Vagina (tissue), 2 donors: ENCODE data around the gene ECEL1. TPM values are rescaled to one million over a fixed set of nuclear protein-coding genes. Genes with fewer than 3 reads are reported as not detected.

Experiments
- DNase-seq, 2 donors: peaks; one replicate each; pipeline ENCODE4 v3.0.0-alpha.2; 2017; ENCODE audit errors: extremely low spot score in 2 of 2
- H3K27ac ChIP-seq: fragments of 200-600 bp; sonication (generic); one replicate; pipeline ENCODE4 v1.5.1; 2019
- H3K27me3 ChIP-seq: fragments of 200-600 bp; sonication (generic); one replicate; pipeline ENCODE4 v1.5.1; 2019
- H3K36me3 ChIP-seq, 2 donors: fragments of 200-600 bp; sonication (generic); one replicate each; pipeline ENCODE4 v1.5.1; 2017 to 2019
- H3K4me1 ChIP-seq: fragments of 200-600 bp; sonication (generic); one replicate; pipeline ENCODE4 v1.5.1; 2019
- H3K4me3 ChIP-seq, 2 donors: fragments of 200-600 bp; sonication (generic); 1 replicate in 1 of 2; 2 replicates in 1 of 2; pipeline ENCODE4 v1.5.1; 2016 to 2019
- H3K9me3 ChIP-seq: fragments of 200-600 bp; sonication (generic); one replicate; pipeline ENCODE4 v1.5.1; 2019
- POLR2A ChIP-seq, 2 donors: fragments of 450-650 bp; IDR thresholded peaks; one replicate each; pipeline ENCODE4 v1.6.1; 2017; ENCODE audit warnings: antibody characterized with exemption in 2 of 2, mild to moderate bottlenecking in 2 of 2, moderate library complexity in 2 of 2
- POLR2AphosphoS5 ChIP-seq, 2 donors: sonication (generic); formaldehyde crosslinking; IDR thresholded peaks; one replicate each; pipeline ENCODE4 v1.9.0; 2017; ENCODE audit warnings: antibody characterized with exemption in 2 of 2, mild to moderate bottlenecking in 2 of 2, low read depth in 1 of 2; ENCODE audit not compliant: insufficient read depth in 1 of 2
- intact Hi-C: fragments of 100-400 bp; cut with DNase I; formaldehyde crosslinking; loops from one replicate; pipeline ENCODE4 v1.15.1; 2023
- total RNA-seq: library from RNA; depleted of rRNA; stranded (reverse); fragments of >200 nt; gene quantifications from one replicate; pipeline ENCODE4 v1.2.3, GENCODE V29; 2016
- TF ChIP-seq, protein P1 (sequence below), 3 experiments: fragments of 450-650 bp in 2 of 3; fragments of 200-600 bp in 1 of 3; sonication (generic) in 1 of 3; IDR thresholded peaks; one replicate each; pipeline ENCODE4 v1.5.1; 2017 to 2019; ENCODE audit warnings: antibody characterized with exemption in 3 of 3, mild to moderate bottlenecking in 2 of 3, moderate library complexity in 2 of 3

ECEL1 gene
- total RNA-seq, 1 donor from 2014 or later = not detected

- Histone ChIP-seq H3K4me1 (peaks cover 16% of the 10 kb centered on the region), H3K27ac (no peak overlapping the region), H3K36me3 (no peaks in the 10 kb centered on the region), H3K4me3 (no peak overlapping the region), H3K27me3 (no peaks in the 10 kb centered on the region), H3K9me3 (no peaks in the 10 kb centered on the region)
- no peak for DNase-seq
- intact Hi-C loops = no loop called here
- TF ChIP-seq POLR2AphosphoS5 (IDR thresholded peaks at IDR 0.05; ENCODE audit: insufficient read depth in 1 of 2, low read depth in 1 of 2) = no peak
- TF ChIP-seq POLR2A (IDR thresholded peaks at IDR 0.05) = no peak
- TF ChIP-seq, protein P1, sequence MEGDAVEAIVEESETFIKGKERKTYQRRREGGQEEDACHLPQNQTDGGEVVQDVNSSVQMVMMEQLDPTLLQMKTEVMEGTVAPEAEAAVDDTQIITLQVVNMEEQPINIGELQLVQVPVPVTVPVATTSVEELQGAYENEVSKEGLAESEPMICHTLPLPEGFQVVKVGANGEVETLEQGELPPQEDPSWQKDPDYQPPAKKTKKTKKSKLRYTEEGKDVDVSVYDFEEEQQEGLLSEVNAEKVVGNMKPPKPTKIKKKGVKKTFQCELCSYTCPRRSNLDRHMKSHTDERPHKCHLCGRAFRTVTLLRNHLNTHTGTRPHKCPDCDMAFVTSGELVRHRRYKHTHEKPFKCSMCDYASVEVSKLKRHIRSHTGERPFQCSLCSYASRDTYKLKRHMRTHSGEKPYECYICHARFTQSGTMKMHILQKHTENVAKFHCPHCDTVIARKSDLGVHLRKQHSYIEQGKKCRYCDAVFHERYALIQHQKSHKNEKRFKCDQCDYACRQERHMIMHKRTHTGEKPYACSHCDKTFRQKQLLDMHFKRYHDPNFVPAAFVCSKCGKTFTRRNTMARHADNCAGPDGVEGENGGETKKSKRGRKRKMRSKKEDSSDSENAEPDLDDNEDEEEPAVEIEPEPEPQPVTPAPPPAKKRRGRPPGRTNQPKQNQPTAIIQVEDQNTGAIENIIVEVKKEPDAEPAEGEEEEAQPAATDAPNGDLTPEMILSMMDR (IDR thresholded peaks at IDR 0.05) = no peak
Observed at GRCh38 chr2:232505856-232506255, 18.2 kb upstream of the ECEL1 start.

DNA sequence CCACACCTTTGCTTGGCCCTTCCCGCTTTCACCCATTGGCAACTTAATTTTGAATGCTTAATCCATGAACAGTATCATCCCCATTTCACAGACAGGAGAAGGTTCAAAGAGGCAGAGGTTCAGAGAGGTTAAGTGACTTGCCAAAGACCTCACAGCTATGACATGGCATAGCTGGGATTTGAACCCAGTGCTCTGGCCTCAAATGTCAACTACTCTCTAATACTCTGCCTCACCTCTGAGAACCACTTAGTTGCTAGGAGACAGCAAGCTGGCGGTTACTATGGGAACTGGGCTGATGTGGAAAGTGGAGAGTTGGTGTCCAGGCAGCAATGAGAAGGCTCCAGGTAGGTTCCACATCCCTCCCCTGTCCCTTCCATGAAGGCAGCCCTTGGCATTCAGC lies 16.8 kb upstream of the ECEL1 start:
- intact Hi-C loops = no loop called here
- H3K27ac ChIP-seq = no peak overlapping the region

DNA sequence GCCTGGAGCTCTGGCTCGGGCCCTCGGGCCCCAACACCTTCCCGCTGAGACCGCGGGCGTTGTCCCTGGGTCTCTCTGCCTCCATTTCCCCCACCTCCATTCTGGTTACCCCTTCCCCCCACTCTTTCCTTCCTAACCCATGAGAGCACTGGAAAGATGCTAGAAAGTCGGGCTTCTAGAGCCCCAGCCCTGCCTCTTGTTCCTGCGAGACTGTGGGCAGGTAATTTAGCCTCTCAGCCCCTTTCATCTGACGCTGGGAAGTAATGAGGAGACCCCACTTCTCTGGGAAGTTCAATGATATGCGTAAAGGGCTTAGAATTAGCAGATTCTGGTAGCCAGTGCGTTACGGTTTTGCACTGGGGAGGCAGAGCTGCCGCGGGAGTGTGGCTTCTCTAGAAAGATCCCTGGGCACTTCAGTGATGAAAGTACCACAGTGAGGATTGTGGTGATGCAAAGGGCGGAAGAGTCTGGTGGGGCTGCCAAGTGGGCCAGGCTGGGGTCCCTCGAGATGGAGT lies 16.2 kb upstream of the ECEL1 start:
- Histone ChIP-seq H3K4me1 (peaks cover 16% of the 10 kb centered on the region), H3K27ac (no peak overlapping the region), H3K4me3 (peak overlapping the region; percentile 36 to 51), H3K36me3 (no peaks in the 10 kb centered on the region), H3K27me3 (no peaks in the 10 kb centered on the region), H3K9me3 (no peaks in the 10 kb centered on the region)
- DNase-seq = no peak
- TF ChIP-seq, protein P1 (IDR thresholded peaks at IDR 0.05) = no peak
- TF ChIP-seq POLR2A (IDR thresholded peaks at IDR 0.05) (no peak), POLR2AphosphoS5 (IDR thresholded peaks at IDR 0.05; ENCODE audit: insufficient read depth in 1 of 2, low read depth in 1 of 2) (no peak)
- intact Hi-C loops = no loop called here

More for the DNA sequence above, 16.8 kb upstream of the ECEL1 start:
- Histone ChIP-seq H3K36me3 (no peaks in the 10 kb centered on the region), H3K4me1 (peaks cover 16% of the 10 kb centered on the region), H3K9me3 (no peaks in the 10 kb centered on the region), H3K27me3 (no peaks in the 10 kb centered on the region), H3K4me3 (no peak overlapping the region)
- no peak for TF ChIP-seq POLR2AphosphoS5 (IDR thresholded peaks at IDR 0.05; ENCODE audit: insufficient read depth in 1 of 2, low read depth in 1 of 2)
- no peak for DNase-seq

DNA sequence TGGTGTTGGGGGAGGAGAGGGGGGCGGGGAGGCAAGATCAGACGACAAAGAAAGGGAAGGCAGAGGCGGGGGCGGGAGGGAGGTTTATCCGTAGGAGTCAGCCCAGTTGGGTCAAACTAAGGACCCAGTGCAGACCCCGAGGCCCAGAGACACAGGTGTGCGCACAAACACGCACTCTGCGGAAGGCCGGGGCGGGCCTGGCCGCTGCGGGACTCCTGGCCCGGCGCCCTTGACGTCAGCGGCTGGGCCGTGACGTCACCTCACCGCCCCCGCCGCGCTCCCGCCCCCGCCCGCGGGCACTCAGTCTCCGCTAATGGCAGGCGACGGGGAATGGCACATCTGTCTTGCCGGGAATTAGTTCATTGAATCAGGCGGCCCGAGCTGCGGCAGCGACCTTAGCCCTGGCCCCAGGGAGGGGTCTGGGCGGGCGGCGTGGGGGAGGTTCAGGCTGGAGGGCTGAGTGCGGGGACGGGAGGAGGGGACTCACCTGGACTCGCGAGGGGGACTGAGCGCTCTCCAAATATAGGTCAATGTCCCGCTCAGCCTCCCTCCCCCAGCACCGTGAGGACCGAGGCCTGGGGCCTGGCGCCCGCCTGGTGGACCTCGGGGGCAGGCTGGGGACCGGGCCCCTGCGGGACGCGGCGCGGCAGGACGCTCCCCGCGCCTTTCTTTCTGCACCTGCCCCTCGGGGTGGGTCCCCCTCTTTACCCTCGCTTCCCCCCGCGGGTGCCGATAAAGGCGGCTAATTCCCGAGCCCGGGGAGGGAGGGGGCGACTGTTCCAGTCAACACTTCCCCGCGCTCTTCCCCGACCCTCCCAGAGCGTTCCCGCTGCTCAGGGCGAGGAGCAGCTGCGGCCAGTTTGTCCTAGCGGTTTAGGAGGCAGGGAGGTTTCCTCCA lies 15.5 kb upstream of the ECEL1 start:
- intact Hi-C loops = no loop called here
- H3K4me1 ChIP-seq = peaks cover 16% of the 10 kb centered on the region
- TF ChIP-seq, protein P1 (IDR thresholded peaks at IDR 0.05) = no peak
- TF ChIP-seq POLR2AphosphoS5 (IDR thresholded peaks at IDR 0.05; ENCODE audit: insufficient read depth in 1 of 2, low read depth in 1 of 2) (no peak), POLR2A (IDR thresholded peaks at IDR 0.05) (no peak)
- H3K27me3 ChIP-seq = no peaks in the 10 kb centered on the region
- no peak for DNase-seq
- no peaks in the 10 kb centered on the region for H3K36me3 ChIP-seq
- H3K27ac ChIP-seq = no peak overlapping the region
- peak overlapping the region; percentile 36 to 51 for H3K4me3 ChIP-seq
- H3K9me3 ChIP-seq = no peaks in the 10 kb centered on the region

DNA sequence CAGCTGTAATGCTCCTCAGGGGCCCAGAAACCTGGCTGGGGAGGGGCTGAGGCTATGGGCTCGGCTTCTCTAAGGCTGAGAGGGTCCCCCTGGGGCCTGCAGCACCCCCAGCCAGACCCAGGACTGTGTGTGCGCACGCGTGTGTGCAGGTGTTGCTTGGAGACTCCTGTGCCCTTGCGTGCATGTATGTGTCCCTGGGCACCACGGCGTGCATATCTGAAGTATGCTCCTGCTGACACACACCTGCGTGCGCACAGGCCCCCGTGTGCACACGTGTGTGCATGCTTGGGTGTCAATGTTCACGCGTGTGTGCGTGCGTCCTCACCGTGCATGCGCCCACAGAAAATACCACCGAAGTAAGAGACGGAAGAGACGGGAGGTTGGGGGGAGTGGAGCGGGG lies 14.9 kb upstream of the ECEL1 start:
- H3K4me3 ChIP-seq = peak overlapping the region; percentile 36 to 51
- peaks cover 16% of the 10 kb centered on the region for H3K4me1 ChIP-seq
- no peaks in the 10 kb centered on the region for H3K27me3 ChIP-seq
- no peak overlapping the region for H3K27ac ChIP-seq
- intact Hi-C loops = no loop called here
- H3K36me3 ChIP-seq = no peaks in the 10 kb centered on the region
- TF ChIP-seq, protein P1 (IDR thresholded peaks at IDR 0.05) = no peak
- no peak for TF ChIP-seq POLR2A (IDR thresholded peaks at IDR 0.05)
- no peak for TF ChIP-seq POLR2AphosphoS5 (IDR thresholded peaks at IDR 0.05; ENCODE audit: insufficient read depth in 1 of 2, low read depth in 1 of 2)
- H3K9me3 ChIP-seq = no peaks in the 10 kb centered on the region
- DNase-seq = no peak
